Measurements from ENCODE around the gene YTHDC2.

Gene YTHDC2

GRCh38 chr5:113527746-113528145, 14.3 kb downstream of the YTHDC2 start:
- no peak for TF ChIP-seq REST (IDR thresholded peaks at IDR 0.05; ENCODE audit: insufficient read depth in 1 of 2, low read depth in 2 of 2, low read length in 2 of 2)
- TF ChIP-seq SIN3A (IDR thresholded peaks at IDR 0.05; ENCODE audit: borderline replicate concordance, insufficient read depth, low read length) = no peak
- TF ChIP-seq TAF1 (IDR thresholded peaks at IDR 0.05; ENCODE audit: borderline replicate concordance, insufficient read depth, low read length) = no peak
- no peak for TF ChIP-seq POLR2AphosphoS5 (IDR thresholded peaks at IDR 0.05; ENCODE audit: low read depth, low read length)
- TF ChIP-seq FOXP2 (optimal IDR thresholded peaks at IDR 0.05; ENCODE audit: borderline replicate concordance, extremely low read depth, extremely low read length, insufficient read depth) = no peak

GRCh38 chr5:113531481-113532159, 18.1 kb downstream of the YTHDC2 start:
- TF ChIP-seq FOXP2 (optimal IDR thresholded peaks at IDR 0.05; ENCODE audit: borderline replicate concordance, extremely low read depth, extremely low read length, insufficient read depth) (no peak), POLR2AphosphoS5 (IDR thresholded peaks at IDR 0.05; ENCODE audit: low read depth, low read length) (no peak), SIN3A (IDR thresholded peaks at IDR 0.05; ENCODE audit: borderline replicate concordance, insufficient read depth, low read length) (no peak), REST (IDR thresholded peaks at IDR 0.05; ENCODE audit: insufficient read depth in 1 of 2, low read depth in 2 of 2, low read length in 2 of 2) (no peak), TAF1 (IDR thresholded peaks at IDR 0.05; ENCODE audit: borderline replicate concordance, insufficient read depth, low read length) (no peak)

- TF ChIP-seq FOXP2 (optimal IDR thresholded peaks at IDR 0.05; ENCODE audit: borderline replicate concordance, extremely low read depth, extremely low read length, insufficient read depth) = no peak
- TF ChIP-seq POLR2AphosphoS5 (IDR thresholded peaks at IDR 0.05; ENCODE audit: low read depth, low read length) = no peak
- no peak for TF ChIP-seq SIN3A (IDR thresholded peaks at IDR 0.05; ENCODE audit: borderline replicate concordance, insufficient read depth, low read length)
- no peak for TF ChIP-seq REST (IDR thresholded peaks at IDR 0.05; ENCODE audit: insufficient read depth in 1 of 2, low read depth in 2 of 2, low read length in 2 of 2)
- no peak for TF ChIP-seq TAF1 (IDR thresholded peaks at IDR 0.05; ENCODE audit: borderline replicate concordance, insufficient read depth, low read length)
Observed at GRCh38 chr5:113538313-113538712, 24.8 kb downstream of the YTHDC2 start.

GRCh38 chr5:113546703-113547183, 33.2 kb downstream of the YTHDC2 start:
- TF ChIP-seq POLR2AphosphoS5 (IDR thresholded peaks at IDR 0.05; ENCODE audit: low read depth, low read length) (no peak), FOXP2 (optimal IDR thresholded peaks at IDR 0.05; ENCODE audit: borderline replicate concordance, extremely low read depth, extremely low read length, insufficient read depth) (no peak)

GRCh38 chr5:113548396-113548795, 34.9 kb downstream of the YTHDC2 start:
- TF ChIP-seq SIN3A (IDR thresholded peaks at IDR 0.05; ENCODE audit: borderline replicate concordance, insufficient read depth, low read length) (no peak), FOXP2 (optimal IDR thresholded peaks at IDR 0.05; ENCODE audit: borderline replicate concordance, extremely low read depth, extremely low read length, insufficient read depth) (no peak), REST (IDR thresholded peaks at IDR 0.05; ENCODE audit: insufficient read depth in 1 of 2, low read depth in 2 of 2, low read length in 2 of 2) (no peak), TAF1 (IDR thresholded peaks at IDR 0.05; ENCODE audit: borderline replicate concordance, insufficient read depth, low read length) (no peak), POLR2AphosphoS5 (IDR thresholded peaks at IDR 0.05; ENCODE audit: low read depth, low read length) (no peak)
